Measurements from ENCODE around the gene SLC26A2. TPM values are rescaled to one million over a fixed set of nuclear protein-coding genes. Genes with fewer than 3 reads are reported as not detected.
A peak's percentile ranks its signal among the peaks of the same experiment; 100 is the strongest.

SLC26A2 gene
- total RNA-seq, 4 donors from 2014 or later, result 14.8 to 21.8 (median 16.6) TPM

DNA sequence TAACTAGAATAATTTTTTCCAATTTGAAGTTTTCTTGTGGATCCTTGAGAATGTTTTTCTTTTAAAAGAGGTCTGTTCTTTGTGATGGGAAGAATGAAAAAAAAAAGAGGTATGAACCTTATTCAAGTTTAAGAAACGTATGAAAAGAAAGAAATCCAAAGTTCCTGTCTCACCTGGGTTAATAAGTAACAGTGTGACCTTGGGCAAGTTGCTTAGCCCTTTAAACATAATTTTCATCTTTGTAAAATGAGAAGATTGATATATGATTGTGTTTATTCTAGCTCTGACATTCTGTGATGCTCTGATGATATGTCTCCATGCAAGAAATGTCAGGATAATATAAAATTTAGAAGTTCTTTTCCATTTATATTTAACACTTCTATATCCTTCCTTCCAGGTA, 19.3 kb downstream of the SLC26A2 start:
- no peak for ATAC-seq (ENCODE audit: low FRiP score)
- DNase-seq (ENCODE audit: low spot score), result no peak
- TF ChIP-seq, protein P1, sequence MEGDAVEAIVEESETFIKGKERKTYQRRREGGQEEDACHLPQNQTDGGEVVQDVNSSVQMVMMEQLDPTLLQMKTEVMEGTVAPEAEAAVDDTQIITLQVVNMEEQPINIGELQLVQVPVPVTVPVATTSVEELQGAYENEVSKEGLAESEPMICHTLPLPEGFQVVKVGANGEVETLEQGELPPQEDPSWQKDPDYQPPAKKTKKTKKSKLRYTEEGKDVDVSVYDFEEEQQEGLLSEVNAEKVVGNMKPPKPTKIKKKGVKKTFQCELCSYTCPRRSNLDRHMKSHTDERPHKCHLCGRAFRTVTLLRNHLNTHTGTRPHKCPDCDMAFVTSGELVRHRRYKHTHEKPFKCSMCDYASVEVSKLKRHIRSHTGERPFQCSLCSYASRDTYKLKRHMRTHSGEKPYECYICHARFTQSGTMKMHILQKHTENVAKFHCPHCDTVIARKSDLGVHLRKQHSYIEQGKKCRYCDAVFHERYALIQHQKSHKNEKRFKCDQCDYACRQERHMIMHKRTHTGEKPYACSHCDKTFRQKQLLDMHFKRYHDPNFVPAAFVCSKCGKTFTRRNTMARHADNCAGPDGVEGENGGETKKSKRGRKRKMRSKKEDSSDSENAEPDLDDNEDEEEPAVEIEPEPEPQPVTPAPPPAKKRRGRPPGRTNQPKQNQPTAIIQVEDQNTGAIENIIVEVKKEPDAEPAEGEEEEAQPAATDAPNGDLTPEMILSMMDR (IDR thresholded peaks at IDR 0.05), result no peak

DNA sequence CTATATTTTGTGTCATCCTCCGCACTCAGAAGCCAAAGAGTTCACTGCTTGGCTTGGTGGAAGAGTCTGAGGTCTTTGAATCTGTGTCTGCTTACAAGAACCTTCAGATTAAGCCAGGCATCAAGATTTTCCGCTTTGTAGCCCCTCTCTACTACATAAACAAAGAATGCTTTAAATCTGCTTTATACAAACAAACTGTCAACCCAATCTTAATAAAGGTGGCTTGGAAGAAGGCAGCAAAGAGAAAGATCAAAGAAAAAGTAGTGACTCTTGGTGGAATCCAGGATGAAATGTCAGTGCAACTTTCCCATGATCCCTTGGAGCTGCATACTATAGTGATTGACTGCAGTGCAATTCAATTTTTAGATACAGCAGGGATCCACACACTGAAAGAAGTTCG, 20.6 kb downstream of the SLC26A2 start:
- DNase-seq (ENCODE audit: low spot score), result no peak
- TF ChIP-seq, protein P1 (IDR thresholded peaks at IDR 0.05), result no peak

DNA sequence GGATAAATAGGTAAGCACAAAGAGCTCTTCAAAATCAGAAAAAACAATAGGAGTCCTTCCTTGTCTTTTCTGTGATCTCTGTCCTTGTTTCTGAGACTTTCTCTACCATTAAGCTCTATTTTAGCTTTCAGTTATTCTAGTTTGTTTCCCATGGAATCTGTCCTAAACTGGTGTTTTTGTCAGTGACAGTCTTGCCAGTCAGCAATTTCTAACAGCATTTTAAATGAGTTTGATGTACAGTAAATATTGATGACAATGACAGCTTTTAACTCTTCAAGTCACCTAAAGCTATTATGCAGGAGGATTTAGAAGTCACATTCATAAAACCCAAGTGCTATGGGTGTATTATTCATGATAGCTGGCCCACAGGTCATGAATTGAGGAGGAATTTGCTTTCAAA, 21.9 kb downstream of the SLC26A2 start:
- DNase-seq (ENCODE audit: low spot score) (no peak), ATAC-seq (ENCODE audit: low FRiP score) (no peak)
- TF ChIP-seq, protein P1 (IDR thresholded peaks at IDR 0.05), result no peak

More for the DNA sequence above, 20.6 kb downstream of the SLC26A2 start:
- no peak for ATAC-seq (ENCODE audit: low FRiP score)

DNA sequence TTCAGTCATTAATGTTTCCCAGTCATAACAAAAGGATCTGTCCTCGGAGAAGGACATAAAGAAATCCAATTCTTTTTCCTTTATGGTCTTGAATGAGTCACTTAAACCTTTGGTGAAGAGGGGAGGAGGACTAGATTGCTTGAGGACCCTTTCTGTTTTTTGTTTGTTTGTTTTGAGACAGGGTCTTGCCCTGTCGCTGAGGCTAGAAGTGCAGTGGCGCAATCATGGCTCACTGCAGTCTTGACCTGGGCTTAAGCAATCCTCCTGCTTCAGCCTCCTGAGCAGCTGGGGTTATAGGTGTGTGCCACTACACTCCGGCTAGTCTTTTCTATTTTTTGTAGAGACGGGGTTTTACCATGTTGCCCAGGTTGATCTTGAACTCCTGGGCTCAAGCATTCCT, 27.6 kb downstream of the SLC26A2 start:
- ATAC-seq (ENCODE audit: low FRiP score) (no peak), DNase-seq (ENCODE audit: low spot score) (no peak)
- TF ChIP-seq, protein P1 (IDR thresholded peaks at IDR 0.05), result no peak

DNA sequence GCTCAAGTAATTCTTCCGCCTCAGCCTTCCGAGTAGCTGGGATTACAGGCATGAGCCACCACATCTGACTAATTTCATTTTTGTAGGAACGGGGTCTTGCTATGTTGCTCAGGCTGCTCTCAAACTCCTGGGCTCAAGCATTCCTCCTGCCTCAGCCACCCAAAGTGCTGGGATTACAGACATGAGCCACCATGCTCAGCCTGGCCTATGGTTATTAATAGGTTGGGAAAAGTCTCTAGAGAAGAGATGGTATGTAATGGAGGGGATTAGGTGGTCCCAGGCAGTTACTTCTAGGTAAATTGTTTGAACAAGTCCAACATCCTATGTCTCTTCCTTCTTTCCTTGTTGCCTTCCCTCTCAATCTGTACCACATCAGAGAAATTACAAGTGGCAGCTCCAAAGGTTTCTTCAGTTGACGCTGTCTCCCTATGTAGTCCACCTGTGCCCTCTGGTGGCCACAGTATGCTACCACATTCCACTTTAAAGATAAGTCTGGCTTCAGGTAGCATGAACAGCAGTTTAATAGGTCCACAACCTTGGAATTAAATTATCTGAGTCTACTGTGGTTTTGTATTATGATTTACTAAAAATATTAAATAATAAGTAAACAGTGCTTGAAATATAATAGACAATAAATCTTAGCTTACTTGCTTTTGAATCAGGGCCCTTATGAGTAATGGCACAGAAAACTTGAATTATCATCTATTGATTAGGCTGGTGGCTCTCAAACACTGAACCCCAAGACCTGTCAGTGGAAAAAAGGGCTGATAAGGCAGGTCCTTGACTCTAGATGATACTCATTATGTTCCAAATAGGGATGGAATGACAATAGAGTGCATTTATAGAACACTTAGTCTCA, 30.2 kb downstream of the SLC26A2 start:
- DNase-seq (ENCODE audit: low spot score) (peak; percentile 68), ATAC-seq (ENCODE audit: low FRiP score) (peak; percentile 84)
- TF ChIP-seq, protein P1 (IDR thresholded peaks at IDR 0.05), result peak in 2 of 3 donors; percentile 12 to 83

DNA sequence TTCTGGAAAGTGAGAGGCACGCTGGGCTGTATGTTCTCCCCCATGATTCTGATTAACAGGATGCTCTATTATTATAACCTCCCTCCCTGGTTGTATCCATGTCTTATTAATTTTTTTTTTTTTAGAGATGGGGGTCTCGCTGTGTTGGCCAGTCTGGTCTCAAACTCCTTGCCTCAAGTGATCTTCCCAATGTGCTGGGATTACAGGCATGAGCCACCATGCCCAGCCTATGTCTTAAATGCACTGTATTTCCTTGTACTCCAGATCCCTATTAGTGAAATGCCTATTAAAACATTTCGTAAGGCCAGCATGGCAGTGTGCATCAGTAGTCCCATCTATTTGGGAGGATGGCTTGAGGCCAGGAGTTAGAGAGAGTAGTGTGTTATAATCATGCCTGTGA, 32.9 kb downstream of the SLC26A2 start:
- DNase-seq (ENCODE audit: low spot score) (no peak), ATAC-seq (ENCODE audit: low FRiP score) (no peak)
- TF ChIP-seq, protein P1 (IDR thresholded peaks at IDR 0.05), result no peak

All from omental fat pad (tissue), 4 donors.